Endodermal cell (in vitro differentiated cells): ENCODE measurements around the gene VBP1. TPM values are rescaled to one million over a fixed set of nuclear protein-coding genes. Genes with fewer than 3 reads are reported as not detected.

Experiments
- DNase-seq: peaks from one replicate; pipeline ENCODE4 v3.0.0-alpha.2; 2017
- H3K27ac ChIP-seq: 2 replicates; pipeline ENCODE4 v1.5.1; 2013; ENCODE audit warnings: mild to moderate bottlenecking, low read depth, low read length, moderate library complexity
- H3K27me3 ChIP-seq: 2 replicates; pipeline ENCODE4 v1.6.1; 2013; ENCODE audit warnings: mild to moderate bottlenecking, low read length, moderate library complexity; ENCODE audit not compliant: insufficient read depth, control insufficient read depth, poor library complexity, severe bottlenecking
- H3K36me3 ChIP-seq: 2 replicates; pipeline ENCODE4 v1.7.0; 2013; ENCODE audit warnings: mild to moderate bottlenecking, low read length, moderate library complexity; ENCODE audit not compliant: control insufficient read depth, insufficient read depth
- H3K4me1 ChIP-seq: one replicate; pipeline ENCODE4 v1.7.0; 2013; ENCODE audit warnings: low read length; ENCODE audit not compliant: control insufficient read depth, insufficient read depth
- H3K4me3 ChIP-seq: 2 replicates; pipeline ENCODE4 v1.5.1; 2013; ENCODE audit warnings: mild to moderate bottlenecking, low read length, moderate library complexity
- H3K9ac ChIP-seq: 2 replicates; pipeline ENCODE4 v1.6.1; 2013; ENCODE audit warnings: mild to moderate bottlenecking, low read length, moderate library complexity; ENCODE audit not compliant: poor library complexity, severe bottlenecking; ENCODE audit errors: extremely low read depth
- H3K9me3 ChIP-seq: 2 replicates; pipeline ENCODE4 v1.6.1; 2013; ENCODE audit warnings: mild to moderate bottlenecking, low read length, moderate library complexity; ENCODE audit not compliant: control insufficient read depth
- H3K27ac Mint-ChIP-seq: 2 replicates; pipeline ENCODE4 v1.8.0; 2020; ENCODE audit warnings: mixed read lengths
- H3K27me3 Mint-ChIP-seq: 2 replicates; pipeline ENCODE4 v1.8.0; 2021; ENCODE audit warnings: mild to moderate bottlenecking, mixed read lengths; ENCODE audit not compliant: insufficient read depth
- H3K36me3 Mint-ChIP-seq: 2 replicates; pipeline ENCODE4 v1.8.0; 2020; ENCODE audit warnings: low read depth, mixed read lengths
- H3K4me1 Mint-ChIP-seq: 2 replicates; pipeline ENCODE4 v1.8.0; 2020; ENCODE audit warnings: mixed read lengths
- H3K4me3 Mint-ChIP-seq: 2 replicates; pipeline ENCODE4 v1.8.0; 2020; ENCODE audit warnings: mild to moderate bottlenecking, moderate library complexity, mixed read lengths
- H3K9me3 Mint-ChIP-seq: 2 replicates; pipeline ENCODE4 v1.8.0; 2020; ENCODE audit warnings: mild to moderate bottlenecking, mixed read lengths
- CTCF ChIP-seq: fragments of 200-600 bp; sonication (generic); conservative IDR thresholded peaks from 2 replicates; pipeline ENCODE4 v1.5.0; 2021; ENCODE audit warnings: antibody characterized with exemption, mild to moderate bottlenecking
- WGBS, 2 experiments: methylation state at CpG; one replicate each; pipeline versions ENCODE4 v1.1.5 to v1.1.7; 2013; ENCODE audit warnings: missing lambda C conversion rate in 2 of 2, mixed read lengths in 1 of 2; ENCODE audit not compliant: insufficient coverage in 1 of 2, insufficient read length in 1 of 2; 5-methylcytosine and 5-hydroxymethylcytosine counted together
- total RNA-seq, 2 donors: library from RNA; stranded (reverse); fragmentation: NEBNext Ultra II Directional in 1 of 2; extraction: Animal tissue kit (Norgen Biotek cat#: 25700) in 1 of 2; gene quantifications; 2 replicates in 1 of 2; 3 replicates in 1 of 2; pipeline ENCODE4 v1.2.1, GENCODE V29; 2021

Gene VBP1
- total RNA-seq, 2 donors from 2014 or later: 83.5 to 97.0 TPM

- Histone ChIP-seq H3K9ac (no peak overlapping the region), H3K4me3 (no peak overlapping the region), H3K4me1 (no peaks in the 10 kb centered on the region), H3K36me3 (no peaks in the 10 kb centered on the region), H3K27ac (no peak overlapping the region), H3K9me3 (no peaks in the 10 kb centered on the region), H3K27me3 (no peaks in the 10 kb centered on the region)
- peaks cover 33% of the 10 kb centered on the region for H3K9me3 Mint-ChIP-seq
- H3K4me3 Mint-ChIP-seq: no peak overlapping the region
- H3K27ac Mint-ChIP-seq: no peak overlapping the region
- no peak for DNase-seq
- TF ChIP-seq CTCF: no peak
- WGBS, 2 experiments: 93 to 100% methylated on average over 1 to 3 of the region's 3 CpGs
- H3K27me3 Mint-ChIP-seq: no peaks in the 10 kb centered on the region
- peaks cover 4% of the 10 kb centered on the region for H3K36me3 Mint-ChIP-seq
- H3K4me1 Mint-ChIP-seq: no peaks in the 10 kb centered on the region
Observed at GRCh38 chrX:155259752-155260151, 43.5 kb downstream of the VBP1 start.

GRCh38 chrX:155262970-155263754 is 46.9 kb downstream of the VBP1 start:
- Histone ChIP-seq H3K4me1 (no peaks in the 10 kb centered on the region), H3K27ac (no peak overlapping the region), H3K9me3 (no peaks in the 10 kb centered on the region), H3K9ac (no peak overlapping the region), H3K36me3 (no peaks in the 10 kb centered on the region), H3K4me3 (peak overlapping the region; percentile 81), H3K27me3 (no peaks in the 10 kb centered on the region)
- no peak for DNase-seq
- TF ChIP-seq CTCF: no peak
- Mint-ChIP-seq H3K27me3 (no peaks in the 10 kb centered on the region), H3K27ac (no peak overlapping the region), H3K4me1 (no peaks in the 10 kb centered on the region), H3K36me3 (peaks cover 4% of the 10 kb centered on the region), H3K9me3 (peaks cover 37% of the 10 kb centered on the region), H3K4me3 (peak overlapping the region; percentile 75)
- 60% methylated on average over 3 of the region's 5 CpGs; no CpG with 5 or more reads in 1 of the 2 experiments for WGBS, 2 experiments

- Histone ChIP-seq H3K27ac (peak within 1 kb of the TSS; percentile 72), H3K27me3 (no peaks in the 10 kb centered on the region), H3K36me3 (no peaks in the 10 kb centered on the region), H3K4me1 (no peaks in the 10 kb centered on the region), H3K4me3 (peak within 1 kb of the TSS; percentile 81), H3K9me3 (no peaks in the 10 kb centered on the region), H3K9ac (peak within 1 kb of the TSS; percentile 38)
- no peaks in the 10 kb centered on the region for H3K27me3 Mint-ChIP-seq
- peak within 1 kb of the TSS; percentile 75 for H3K4me3 Mint-ChIP-seq
- peak; percentile 85 for DNase-seq
- H3K4me1 Mint-ChIP-seq: no peaks in the 10 kb centered on the region
- peak; percentile 24 for TF ChIP-seq CTCF
- peaks cover 4% of the 10 kb centered on the region for H3K36me3 Mint-ChIP-seq
- H3K27ac Mint-ChIP-seq: peak within 1 kb of the TSS; percentile 77
- H3K9me3 Mint-ChIP-seq: peaks cover 42% of the 10 kb centered on the region
- WGBS, 2 experiments: 2% methylated on average over 58 of the region's 58 CpGs; no CpG with 5 or more reads in 1 of the 2 experiments
Observed at GRCh38 chrX:155263854-155264628, 47.8 kb downstream of the VBP1 start, which contains the start of gene RAB39B. TSS of gene RAB39B (minus strand) at chrX:155264491. CDS start at chrX:155264288, 203 bp downstream.
